ENCODE measurements around the gene PTBP1. TPM values are rescaled to one million over a fixed set of nuclear protein-coding genes. Genes with fewer than 3 reads are reported as not detected.
"Not testable (repeated sequence)": the region's sequence is repeated elsewhere in the genome, so short reads cannot be mapped to it uniquely, and the experiment has no call there.

The PTBP1 gene
- total and polyA plus RNA-seq, 7 experiments from 2014 or later = 113 to 524 (median 322) TPM

DNA sequence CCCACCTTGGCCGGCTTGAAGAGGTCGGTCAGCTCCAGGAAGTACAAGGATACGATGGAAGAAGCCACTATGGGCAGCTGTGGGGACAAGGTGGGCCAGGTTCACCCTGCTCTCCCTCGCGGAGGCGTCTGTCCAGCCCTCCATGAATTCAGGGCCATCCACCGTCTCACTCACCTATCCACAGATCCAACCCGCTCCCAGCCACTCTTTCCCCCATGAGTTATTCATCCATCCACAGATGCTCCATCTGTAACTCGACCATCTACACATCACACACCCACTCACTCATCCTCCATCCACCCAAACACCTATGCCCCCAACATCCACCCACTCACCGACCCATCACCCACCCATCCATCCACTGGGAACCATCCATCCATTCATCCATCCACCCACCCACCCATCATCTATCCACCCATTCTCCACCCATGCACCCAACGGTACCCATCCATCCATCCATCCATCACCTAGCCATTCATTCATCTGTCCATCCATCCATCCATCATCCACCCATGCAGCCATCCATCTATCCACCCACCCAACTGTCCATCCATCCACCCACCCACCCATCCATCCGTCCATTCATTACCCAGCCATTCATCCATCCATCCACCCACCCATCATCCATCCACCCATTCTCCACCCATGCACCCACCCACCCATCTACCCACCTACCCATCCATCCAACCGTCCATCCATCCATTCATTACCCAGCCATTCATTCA, 18.7 kb downstream of the PTBP1 start:
- no peaks in the 10 kb centered on the region for H3K27me3 ChIP-seq (ENCODE audit: control insufficient read depth in 2 of 2, insufficient read depth in 2 of 2, low read length in 2 of 2)
- H3K27ac Mint-ChIP-seq = peak overlapping the region in 4 of 9 donors; percentile 22 to 62 (median 46)
- peaks cover 0 to 11% (median 0%) of the 10 kb centered on the region in 5 donors for H3K27me3 Mint-ChIP-seq
- peaks cover 0 to 2% (median 0%) of the 10 kb centered on the region in 7 donors for H3K4me1 Mint-ChIP-seq
- CTCF ChIA-PET = no interaction called here
- ATAC-seq = peak; percentile 11
- H3K4me3 ChIP-seq (ENCODE audit: low read length) = no peak overlapping the region
- H3K9me3 ChIP-seq (ENCODE audit: control insufficient read depth in 2 of 3, low read length in 3 of 3) = no peaks in the 10 kb centered on the region
- H3K9me3 Mint-ChIP-seq = peaks cover 0 to 12% (median 0%) of the 10 kb centered on the region in 11 donors
- H3K27ac ChIP-seq (ENCODE audit: low read depth, low read length) = no peak overlapping the region
- H3K36me3 ChIP-seq (ENCODE audit: control insufficient read depth in 2 of 3, insufficient read depth in 3 of 3, low read length in 3 of 3) = peaks cover 0 to 22% (median 0%) of the 10 kb centered on the region in 3 experiments
- H3K36me3 Mint-ChIP-seq = peaks cover 4 to 29% (median 11%) of the 10 kb centered on the region in 5 donors
- H3K4me3 Mint-ChIP-seq = peak overlapping the region in 1 of 10 donors; percentile 53
- intact Hi-C loops (cut with micrococcal nuclease) = no loop called here
- peak in 1 of 9 donors; percentile 8 for DNase-seq
- POLR2A ChIA-PET = no interaction called here
- H3K4me1 ChIP-seq (ENCODE audit: control insufficient read depth in 2 of 2, insufficient read depth in 2 of 2, low read length in 2 of 2) = no peaks in the 10 kb centered on the region

DNA sequence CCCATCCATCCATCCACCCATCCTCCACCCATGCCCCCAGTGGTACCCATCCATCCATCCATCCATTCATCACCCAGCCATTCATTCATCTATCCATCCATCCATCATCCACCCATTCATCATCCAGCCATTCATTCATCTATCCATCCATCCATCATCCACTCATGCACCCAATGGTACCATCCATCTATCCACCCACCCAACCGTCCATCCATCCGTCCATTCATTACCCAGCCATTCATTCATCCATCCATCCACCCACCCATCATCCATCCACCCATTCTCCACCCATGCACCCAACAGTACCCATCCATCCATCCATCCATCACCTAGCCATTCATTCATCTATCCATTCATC, 19.2 kb downstream of the PTBP1 start:
- CTCF ChIA-PET = no interaction called here
- ATAC-seq = no peak
- peaks cover 0 to 17% (median 0%) of the 10 kb centered on the region in 3 experiments for H3K36me3 ChIP-seq (ENCODE audit: control insufficient read depth in 2 of 3, insufficient read depth in 3 of 3, low read length in 3 of 3)
- H3K9me3 ChIP-seq (ENCODE audit: control insufficient read depth in 2 of 3, low read length in 3 of 3) = no peaks in the 10 kb centered on the region
- POLR2A ChIA-PET = no interaction called here
- no peak overlapping the region for H3K4me3 ChIP-seq (ENCODE audit: low read length)
- no peaks in the 10 kb centered on the region for H3K27me3 ChIP-seq (ENCODE audit: control insufficient read depth in 2 of 2, insufficient read depth in 2 of 2, low read length in 2 of 2)
- H3K4me1 ChIP-seq (ENCODE audit: control insufficient read depth in 2 of 2, insufficient read depth in 2 of 2, low read length in 2 of 2) = no peaks in the 10 kb centered on the region
- Mint-ChIP-seq H3K36me3 (peaks cover 4 to 29% (median 8%) of the 10 kb centered on the region in 5 donors), H3K4me1 (peaks cover 0 to 2% (median 0%) of the 10 kb centered on the region in 7 donors), H3K27me3 (peaks cover 0 to 13% (median 0%) of the 10 kb centered on the region in 5 donors), H3K27ac (peak overlapping the region in 6 of 9 donors; percentile 4 to 72 (median 28)), H3K9me3 (peaks cover 0 to 12% (median 0%) of the 10 kb centered on the region in 11 donors), H3K4me3 (peak overlapping the region in 1 of 10 donors; percentile 53)
- no peak overlapping the region for H3K27ac ChIP-seq (ENCODE audit: low read depth, low read length)
- no peak for DNase-seq
- intact Hi-C loops (cut with micrococcal nuclease) = no loop called here

DNA sequence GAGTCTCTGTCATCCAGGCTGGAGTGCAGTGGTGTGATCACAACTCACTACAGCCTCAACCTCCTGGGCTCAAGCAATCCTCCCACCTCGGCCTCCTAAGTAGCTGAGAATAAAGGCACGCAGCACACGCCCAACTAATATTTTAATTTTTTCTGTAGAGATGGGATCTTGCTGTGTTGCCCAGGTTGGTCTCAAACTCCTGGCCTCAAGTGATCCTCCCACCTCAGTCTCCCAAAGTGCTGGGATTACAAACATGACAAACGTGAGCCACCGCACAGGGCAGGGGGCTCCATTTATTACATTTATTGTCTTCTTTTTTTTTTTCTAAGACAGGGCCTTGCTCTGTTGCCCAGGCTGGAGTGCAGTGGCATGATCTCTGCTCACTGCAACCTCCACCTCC, 23.0 kb downstream of the PTBP1 start:
- H3K36me3 ChIP-seq (ENCODE audit: control insufficient read depth in 2 of 3, insufficient read depth in 3 of 3, low read length in 3 of 3); CTCF ChIA-PET; ATAC-seq; H3K9me3 ChIP-seq (ENCODE audit: control insufficient read depth in 2 of 3, low read length in 3 of 3); H3K4me1 ChIP-seq (ENCODE audit: control insufficient read depth in 2 of 2, insufficient read depth in 2 of 2, low read length in 2 of 2); H3K4me1 Mint-ChIP-seq; intact Hi-C loops (cut with micrococcal nuclease); H3K4me3 ChIP-seq (ENCODE audit: low read length); H3K27ac ChIP-seq (ENCODE audit: low read depth, low read length); H3K27ac Mint-ChIP-seq; H3K27me3 ChIP-seq (ENCODE audit: control insufficient read depth in 2 of 2, insufficient read depth in 2 of 2, low read length in 2 of 2); DNase-seq: not testable (repeated sequence)
- POLR2A ChIA-PET = interaction anchor here (1.0 kb wide), 1 partner anchor 21 kb away, joined by 3 read pairs; no protein-coding TSS in a partner anchor
- H3K27me3 Mint-ChIP-seq = peaks cover 8 to 28% (median 18%) of the 10 kb centered on the region in 5 donors
- H3K4me3 Mint-ChIP-seq = peak overlapping the region in 3 of 10 donors; percentile 16 to 65 (median 56)
- H3K36me3 Mint-ChIP-seq = peaks cover 4 to 14% (median 5%) of the 10 kb centered on the region in 5 donors
- H3K9me3 Mint-ChIP-seq = peaks cover 0 to 12% (median 0%) of the 10 kb centered on the region in 11 donors

DNA sequence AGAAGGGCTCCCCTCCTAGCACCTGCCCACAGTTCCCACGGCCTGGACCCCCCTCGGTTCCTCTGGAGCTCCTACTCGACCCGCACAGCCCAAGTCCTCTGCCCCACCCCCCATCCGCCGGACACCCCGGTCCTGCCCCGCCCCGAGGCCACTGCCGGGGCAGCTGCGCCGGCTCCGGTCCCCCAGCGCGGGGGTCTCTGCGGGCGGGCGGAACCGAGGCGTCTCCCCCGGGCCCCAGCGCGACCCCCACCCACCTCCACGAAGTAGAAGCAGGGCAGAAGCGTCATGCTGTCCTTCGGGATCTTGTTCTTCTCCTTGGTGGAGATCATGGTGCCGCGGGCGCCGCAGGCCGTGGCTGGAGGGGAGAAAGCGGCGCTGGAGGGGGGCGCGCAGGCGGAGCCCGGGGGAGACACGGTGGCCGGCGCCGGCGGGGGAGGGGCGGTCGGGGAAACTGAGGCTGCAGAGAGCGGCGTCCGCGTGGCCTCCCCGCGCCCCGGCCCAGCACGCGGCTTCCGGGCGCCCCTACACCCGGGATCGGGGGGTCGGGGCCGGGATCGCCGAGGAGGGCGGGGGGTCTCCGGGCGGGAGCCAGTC, 24.1 kb downstream of the PTBP1 start:
- Mint-ChIP-seq H3K27me3 (peaks cover 8 to 28% (median 20%) of the 10 kb centered on the region in 5 donors), H3K36me3 (peaks cover 3 to 6% (median 4%) of the 10 kb centered on the region in 5 donors), H3K9me3 (peaks cover 0 to 6% (median 0%) of the 10 kb centered on the region in 11 donors), H3K4me3 (peak overlapping the region in 6 of 10 donors; percentile 27 to 65 (median 46)), H3K4me1 (peaks cover 0 to 6% (median 0%) of the 10 kb centered on the region in 7 donors), H3K27ac (no peak overlapping the region)
- DNase-seq (peak in 1 of 9 donors; percentile 8), ATAC-seq (no peak)
- POLR2A ChIA-PET = no interaction called here
- Histone ChIP-seq H3K36me3 (ENCODE audit: control insufficient read depth in 2 of 3, insufficient read depth in 3 of 3, low read length in 3 of 3) (no peaks in the 10 kb centered on the region), H3K4me1 (ENCODE audit: control insufficient read depth in 2 of 2, insufficient read depth in 2 of 2, low read length in 2 of 2) (no peaks in the 10 kb centered on the region), H3K27ac (ENCODE audit: low read depth, low read length) (no peak overlapping the region), H3K27me3 (ENCODE audit: control insufficient read depth in 2 of 2, insufficient read depth in 2 of 2, low read length in 2 of 2) (no peaks in the 10 kb centered on the region), H3K9me3 (ENCODE audit: control insufficient read depth in 2 of 3, low read length in 3 of 3) (no peaks in the 10 kb centered on the region), H3K4me3 (ENCODE audit: low read length) (no peak overlapping the region)
- CTCF ChIA-PET = no interaction called here
- intact Hi-C loops (cut with micrococcal nuclease) = no loop called here

DNA sequence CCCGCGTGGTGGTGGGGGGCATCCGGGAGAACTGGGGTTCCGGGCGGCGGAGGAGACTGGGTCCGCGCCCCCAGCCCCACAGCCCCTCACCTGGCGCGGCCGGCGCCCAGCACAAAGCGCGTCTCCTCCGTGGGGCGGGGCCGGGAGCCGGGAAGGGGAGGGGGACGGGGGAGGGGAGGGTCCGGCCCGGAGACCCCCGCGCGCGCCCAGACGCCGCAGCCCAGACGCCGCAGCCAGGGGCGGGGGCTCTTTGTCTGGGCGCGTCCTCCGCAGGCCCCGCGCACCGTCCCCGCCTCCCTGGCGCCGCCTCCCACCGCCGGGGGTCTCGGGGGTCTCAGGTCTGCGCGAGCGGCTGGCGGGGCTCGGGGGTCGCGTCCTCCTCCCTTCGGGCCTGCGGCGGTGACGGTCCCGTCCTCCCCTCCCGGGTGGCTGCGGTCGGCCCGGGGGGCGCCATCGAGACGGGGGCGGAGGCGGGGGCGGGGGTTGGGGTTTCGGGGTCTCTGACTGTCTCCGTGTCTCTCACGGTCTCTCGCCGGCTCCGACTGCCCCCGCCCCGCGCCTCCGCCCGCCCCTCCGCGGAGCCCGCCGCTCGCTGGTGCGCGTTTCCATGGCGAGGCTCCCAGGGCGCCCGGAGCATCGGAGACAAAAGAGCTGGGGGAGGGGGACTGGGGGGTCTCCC, 24.7 kb downstream of the PTBP1 start, which contains the start of gene PLPPR3:
TSS of gene PLPPR3 (minus strand) at position 131 of the 679 bp plus-strand sequence. CDS start 396 bp downstream, outside the sequence.
- DNase-seq (peak in 1 of 9 donors; percentile 7), ATAC-seq (no peak)
- Histone ChIP-seq H3K36me3 (ENCODE audit: control insufficient read depth in 2 of 3, insufficient read depth in 3 of 3, low read length in 3 of 3) (no peaks in the 10 kb centered on the region), H3K27me3 (ENCODE audit: control insufficient read depth in 2 of 2, insufficient read depth in 2 of 2, low read length in 2 of 2) (no peaks in the 10 kb centered on the region), H3K27ac (ENCODE audit: low read depth, low read length) (no peak within 1 kb of the TSS), H3K9me3 (ENCODE audit: control insufficient read depth in 2 of 3, low read length in 3 of 3) (no peaks in the 10 kb centered on the region), H3K4me1 (ENCODE audit: control insufficient read depth in 2 of 2, insufficient read depth in 2 of 2, low read length in 2 of 2) (no peaks in the 10 kb centered on the region), H3K4me3 (ENCODE audit: low read length) (no peak within 1 kb of the TSS)
- CTCF ChIA-PET = no interaction called here
- H3K27me3 Mint-ChIP-seq = peaks cover 8 to 28% (median 21%) of the 10 kb centered on the region in 5 donors
- peak within 1 kb of the TSS in 8 of 10 donors; percentile 21 to 66 (median 38) for H3K4me3 Mint-ChIP-seq
- peaks cover 0 to under 1% (median 0%) of the 10 kb centered on the region in 5 donors for H3K36me3 Mint-ChIP-seq
- POLR2A ChIA-PET = no interaction called here
- peaks cover 0 to under 1% (median 0%) of the 10 kb centered on the region in 11 donors for H3K9me3 Mint-ChIP-seq
- H3K4me1 Mint-ChIP-seq = peaks cover 0 to 6% (median 0%) of the 10 kb centered on the region in 7 donors
- no peak within 1 kb of the TSS for H3K27ac Mint-ChIP-seq
- intact Hi-C loops (cut with micrococcal nuclease) = no loop called here

DNA sequence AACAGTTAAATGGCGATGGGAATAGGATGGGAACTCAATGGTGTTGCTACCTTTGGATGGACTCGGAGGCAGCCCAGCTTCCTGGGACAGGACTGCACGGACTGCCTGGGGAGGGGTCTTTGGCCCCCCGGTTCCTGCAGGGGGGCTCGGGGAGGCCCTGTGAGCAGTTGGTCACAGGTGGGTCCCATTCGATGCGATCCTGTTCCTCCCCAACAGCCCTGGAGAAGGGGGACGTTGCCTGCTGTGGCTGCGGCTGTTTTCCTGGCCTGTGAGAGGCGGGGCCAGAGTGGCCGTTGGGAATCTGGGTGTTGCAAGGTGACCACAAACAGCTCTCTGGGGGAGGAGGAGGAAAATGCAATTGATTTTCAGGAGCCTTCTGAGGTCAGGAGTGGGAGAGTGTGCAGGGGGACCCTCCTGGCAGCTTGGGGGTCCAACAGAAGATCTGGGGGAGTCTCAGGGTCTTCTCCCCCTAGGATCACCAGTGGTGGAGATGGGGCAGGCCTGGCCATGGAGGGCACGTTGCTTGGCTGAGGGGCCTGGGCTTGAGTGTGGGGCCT, 26.4 kb downstream of the PTBP1 start:
- H3K9me3 ChIP-seq (ENCODE audit: control insufficient read depth in 2 of 3, low read length in 3 of 3) = no peaks in the 10 kb centered on the region
- H3K4me3 ChIP-seq (ENCODE audit: low read length) = no peak overlapping the region
- no peak overlapping the region for H3K27ac ChIP-seq (ENCODE audit: low read depth, low read length)
- CTCF ChIA-PET = no interaction called here
- POLR2A ChIA-PET = no interaction called here
- no peaks in the 10 kb centered on the region for H3K36me3 ChIP-seq (ENCODE audit: control insufficient read depth in 2 of 3, insufficient read depth in 3 of 3, low read length in 3 of 3)
- intact Hi-C loops (cut with micrococcal nuclease) = no loop called here
- Mint-ChIP-seq H3K36me3 (no peaks in the 10 kb centered on the region), H3K4me3 (peak overlapping the region in 1 of 10 donors; percentile 23), H3K27ac (no peak overlapping the region), H3K27me3 (peaks cover 8 to 28% (median 21%) of the 10 kb centered on the region in 5 donors), H3K4me1 (peaks cover 0 to 6% (median 0%) of the 10 kb centered on the region in 7 donors), H3K9me3 (no peaks in the 10 kb centered on the region)
- peak in 1 of 9 donors; percentile 8 for DNase-seq
- no peaks in the 10 kb centered on the region for H3K27me3 ChIP-seq (ENCODE audit: control insufficient read depth in 2 of 2, insufficient read depth in 2 of 2, low read length in 2 of 2)
- no peaks in the 10 kb centered on the region for H3K4me1 ChIP-seq (ENCODE audit: control insufficient read depth in 2 of 2, insufficient read depth in 2 of 2, low read length in 2 of 2)
- no peak for ATAC-seq
